GM12891 (cell line): ENCODE results near the gene UBE2H.

Experiments
- PAX5 ChIP-seq: IDR thresholded peaks from 2 replicates; pipeline ENCODE4 v1.6.1; 2011; ENCODE audit warnings: low read length, moderate library complexity, mild to moderate bottlenecking; ENCODE audit not compliant: insufficient read depth, severe bottlenecking
- POLR2A ChIP-seq: IDR thresholded peaks from 2 replicates; pipeline ENCODE4 v1.6.1; 2011; ENCODE audit warnings: low read depth, low read length, control low read depth
- POLR2AphosphoS5 ChIP-seq: IDR thresholded peaks from 2 replicates; pipeline ENCODE4 v1.6.1; 2011; ENCODE audit warnings: low read depth, low read length, control low read depth
- SPI1 ChIP-seq: IDR thresholded peaks from 2 replicates; pipeline ENCODE4 v1.6.1; 2011; ENCODE audit warnings: low read depth, low read length, control low read depth
- TAF1 ChIP-seq: IDR thresholded peaks from 2 replicates; pipeline ENCODE4 v1.6.1; 2011; ENCODE audit warnings: low read depth, low read length, control low read depth

- no peak for TF ChIP-seq POLR2A
- TF ChIP-seq SPI1 = no peak
- no peak for TF ChIP-seq POLR2AphosphoS5
- no peak for TF ChIP-seq PAX5
- TF ChIP-seq TAF1 = no peak
These were observed 27.3 kb downstream of the UBE2H start for GRCh38 chr7:129925416-129926002.
